SK-N-SH treated with all-trans-retinoic acid at 6 μM for 48 hours (cell line): ENCODE results near the gene ZFYVE1.

ENCODE experiments used
- ARNTL ChIP-seq: fragments of 450-650 bp; formaldehyde crosslinking; IDR thresholded peaks from 2 replicates; pipeline ENCODE4 v1.5.0; 2020; ENCODE audit warnings: low read depth, mild to moderate bottlenecking, moderate library complexity, borderline replicate concordance
- CSDC2 ChIP-seq: fragments of 250-450 bp; sonication (Bioruptor Pico); IDR thresholded peaks from 2 replicates; pipeline ENCODE4 v1.5.0; 2020; ENCODE audit warnings: mild to moderate bottlenecking, moderate library complexity
- ESRRG ChIP-seq: fragments of 250-450 bp; sonication (Bioruptor Pico); IDR thresholded peaks from 2 replicates; pipeline ENCODE4 v1.6.1; 2021; ENCODE audit warnings: mild to moderate bottlenecking
- ISL1 ChIP-seq: fragments of 250-450 bp; sonication (Bioruptor Pico); IDR thresholded peaks from 2 replicates; pipeline ENCODE4 v2.1.2; 2022; ENCODE audit warnings: mild to moderate bottlenecking, moderate library complexity
- OSR1 ChIP-seq: fragments of 250-450 bp; sonication (Bioruptor Pico); IDR thresholded peaks from 2 replicates; pipeline ENCODE4 v1.8.0; 2022; ENCODE audit warnings: moderate library complexity, mild to moderate bottlenecking, inconsistent platforms
- RARB ChIP-seq: fragments of 250-450 bp; sonication (Bioruptor Pico); IDR thresholded peaks from 2 replicates; pipeline ENCODE4 v1.8.0; 2021; ENCODE audit warnings: mild to moderate bottlenecking, moderate library complexity
- ZC3H10 ChIP-seq: fragments of 250-450 bp; sonication (Bioruptor Pico); IDR thresholded peaks from 2 replicates; pipeline ENCODE4 v1.5.1; 2021; ENCODE audit warnings: mild to moderate bottlenecking, moderate library complexity
- ZFP30 ChIP-seq: fragments of 450-650 bp; formaldehyde crosslinking; IDR thresholded peaks from 2 replicates; pipeline ENCODE4 v1.5.0; 2022; ENCODE audit warnings: mild to moderate bottlenecking, moderate library complexity
- ZNF8 ChIP-seq: fragments of 450-650 bp; formaldehyde crosslinking; IDR thresholded peaks from 2 replicates; pipeline ENCODE4 v1.5.0; 2020; ENCODE audit warnings: mild to moderate bottlenecking, moderate library complexity
- TF ChIP-seq, protein P1 (sequence below): fragments of 250-450 bp; sonication (Bioruptor Pico); IDR thresholded peaks from 2 replicates; pipeline ENCODE4 v1.5.1; 2020; ENCODE audit warnings: low read depth, mild to moderate bottlenecking, moderate library complexity
- TF ChIP-seq, protein P2 (sequence below): fragments of 250-450 bp; sonication (Bioruptor Pico); IDR thresholded peaks from 2 replicates; pipeline ENCODE4 v1.8.0; 2020; ENCODE audit warnings: mild to moderate bottlenecking, moderate library complexity, borderline replicate concordance
- TF ChIP-seq, protein P3 (sequence below): fragments of 250-450 bp; sonication (Bioruptor Pico); IDR thresholded peaks from 2 replicates; pipeline ENCODE4 v1.5.0; 2020; ENCODE audit warnings: mild to moderate bottlenecking, moderate library complexity

DNA sequence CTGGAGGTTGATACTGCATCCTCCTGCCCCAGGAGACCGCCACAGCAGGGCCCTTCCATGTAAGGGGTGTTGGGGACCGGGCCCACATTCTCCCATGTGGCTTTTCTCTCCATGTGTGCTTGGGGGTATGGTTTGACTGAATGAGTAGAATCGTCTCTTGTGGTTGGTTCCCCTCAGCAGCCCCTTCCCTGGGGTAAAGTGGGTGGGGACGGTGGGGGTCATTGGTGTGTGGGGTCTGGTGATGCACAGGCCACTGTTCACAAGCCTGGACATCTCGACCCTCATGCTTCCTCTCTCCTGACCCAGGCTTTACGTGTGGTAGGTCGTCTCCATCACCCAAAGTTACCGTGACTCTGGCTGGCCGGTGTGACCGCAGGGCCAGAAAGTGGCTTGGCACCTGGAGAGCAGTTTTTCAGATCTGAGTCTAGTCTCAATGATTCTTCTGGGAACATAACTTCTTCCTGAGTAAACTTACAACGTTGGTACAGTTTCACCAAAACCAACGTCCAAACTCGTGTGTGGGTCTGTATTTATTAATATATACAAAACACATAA, 83.0 kb downstream of the ZFYVE1 start:
- TF ChIP-seq OSR1 (CRISPR knock-in tag) = no peak
- TF ChIP-seq, protein P1, sequence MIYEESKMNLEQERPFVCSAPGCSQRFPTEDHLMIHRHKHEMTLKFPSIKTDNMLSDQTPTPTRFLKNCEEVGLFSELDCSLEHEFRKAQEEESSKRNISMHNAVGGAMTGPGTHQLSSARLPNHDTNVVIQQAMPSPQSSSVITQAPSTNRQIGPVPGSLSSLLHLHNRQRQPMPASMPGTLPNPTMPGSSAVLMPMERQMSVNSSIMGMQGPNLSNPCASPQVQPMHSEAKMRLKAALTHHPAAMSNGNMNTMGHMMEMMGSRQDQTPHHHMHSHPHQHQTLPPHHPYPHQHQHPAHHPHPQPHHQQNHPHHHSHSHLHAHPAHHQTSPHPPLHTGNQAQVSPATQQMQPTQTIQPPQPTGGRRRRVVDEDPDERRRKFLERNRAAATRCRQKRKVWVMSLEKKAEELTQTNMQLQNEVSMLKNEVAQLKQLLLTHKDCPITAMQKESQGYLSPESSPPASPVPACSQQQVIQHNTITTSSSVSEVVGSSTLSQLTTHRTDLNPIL = no peak
- TF ChIP-seq, protein P2, sequence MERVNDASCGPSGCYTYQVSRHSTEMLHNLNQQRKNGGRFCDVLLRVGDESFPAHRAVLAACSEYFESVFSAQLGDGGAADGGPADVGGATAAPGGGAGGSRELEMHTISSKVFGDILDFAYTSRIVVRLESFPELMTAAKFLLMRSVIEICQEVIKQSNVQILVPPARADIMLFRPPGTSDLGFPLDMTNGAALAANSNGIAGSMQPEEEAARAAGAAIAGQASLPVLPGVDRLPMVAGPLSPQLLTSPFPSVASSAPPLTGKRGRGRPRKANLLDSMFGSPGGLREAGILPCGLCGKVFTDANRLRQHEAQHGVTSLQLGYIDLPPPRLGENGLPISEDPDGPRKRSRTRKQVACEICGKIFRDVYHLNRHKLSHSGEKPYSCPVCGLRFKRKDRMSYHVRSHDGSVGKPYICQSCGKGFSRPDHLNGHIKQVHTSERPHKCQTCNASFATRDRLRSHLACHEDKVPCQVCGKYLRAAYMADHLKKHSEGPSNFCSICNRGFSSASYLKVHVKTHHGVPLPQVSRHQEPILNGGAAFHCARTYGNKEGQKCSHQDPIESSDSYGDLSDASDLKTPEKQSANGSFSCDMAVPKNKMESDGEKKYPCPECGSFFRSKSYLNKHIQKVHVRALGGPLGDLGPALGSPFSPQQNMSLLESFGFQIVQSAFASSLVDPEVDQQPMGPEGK (CRISPR knock-in tag) = no peak
- TF ChIP-seq ZFP30 = no peak
- TF ChIP-seq ZNF8 (CRISPR knock-in tag) = no peak
- TF ChIP-seq ISL1 (CRISPR knock-in tag) = no peak
- no peak for TF ChIP-seq RARB (CRISPR knock-in tag)
- TF ChIP-seq ARNTL (CRISPR knock-in tag) = no peak
- no peak for TF ChIP-seq ZC3H10 (CRISPR knock-in tag)
- TF ChIP-seq, protein P3, sequence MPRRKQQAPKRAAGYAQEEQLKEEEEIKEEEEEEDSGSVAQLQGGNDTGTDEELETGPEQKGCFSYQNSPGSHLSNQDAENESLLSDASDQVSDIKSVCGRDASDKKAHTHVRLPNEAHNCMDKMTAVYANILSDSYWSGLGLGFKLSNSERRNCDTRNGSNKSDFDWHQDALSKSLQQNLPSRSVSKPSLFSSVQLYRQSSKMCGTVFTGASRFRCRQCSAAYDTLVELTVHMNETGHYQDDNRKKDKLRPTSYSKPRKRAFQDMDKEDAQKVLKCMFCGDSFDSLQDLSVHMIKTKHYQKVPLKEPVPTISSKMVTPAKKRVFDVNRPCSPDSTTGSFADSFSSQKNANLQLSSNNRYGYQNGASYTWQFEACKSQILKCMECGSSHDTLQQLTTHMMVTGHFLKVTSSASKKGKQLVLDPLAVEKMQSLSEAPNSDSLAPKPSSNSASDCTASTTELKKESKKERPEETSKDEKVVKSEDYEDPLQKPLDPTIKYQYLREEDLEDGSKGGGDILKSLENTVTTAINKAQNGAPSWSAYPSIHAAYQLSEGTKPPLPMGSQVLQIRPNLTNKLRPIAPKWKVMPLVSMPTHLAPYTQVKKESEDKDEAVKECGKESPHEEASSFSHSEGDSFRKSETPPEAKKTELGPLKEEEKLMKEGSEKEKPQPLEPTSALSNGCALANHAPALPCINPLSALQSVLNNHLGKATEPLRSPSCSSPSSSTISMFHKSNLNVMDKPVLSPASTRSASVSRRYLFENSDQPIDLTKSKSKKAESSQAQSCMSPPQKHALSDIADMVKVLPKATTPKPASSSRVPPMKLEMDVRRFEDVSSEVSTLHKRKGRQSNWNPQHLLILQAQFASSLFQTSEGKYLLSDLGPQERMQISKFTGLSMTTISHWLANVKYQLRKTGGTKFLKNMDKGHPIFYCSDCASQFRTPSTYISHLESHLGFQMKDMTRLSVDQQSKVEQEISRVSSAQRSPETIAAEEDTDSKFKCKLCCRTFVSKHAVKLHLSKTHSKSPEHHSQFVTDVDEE (CRISPR knock-in tag) = no peak
- no peak for TF ChIP-seq ESRRG (CRISPR knock-in tag)
- no peak for TF ChIP-seq CSDC2 (CRISPR knock-in tag)
